Lung (tissue), 12 donors: ENCODE data around the gene HTRA1. TPM values are rescaled to one million over a fixed set of nuclear protein-coding genes. Genes with fewer than 3 reads are reported as not detected.

Experiments
- ATAC-seq: fragments of 200-7000 bp; cut with Tn5 transposase; one replicate; pipeline ENCODE4 v1.9.1; 2020; ENCODE audit warnings: moderate number of reproducible peaks; ENCODE audit not compliant: insufficient read depth, low FRiP score
- DNase-seq, 3 donors: peaks; one replicate each; pipeline ENCODE4 v3.0.0-alpha.2; 2013 to 2017
- H3K27ac ChIP-seq, 2 donors: one replicate each; pipeline ENCODE4 v1.5.1; 2013; ENCODE audit warnings: mild to moderate bottlenecking in 2 of 2, moderate library complexity in 2 of 2, control low read depth in 1 of 2, inconsistent platforms in 1 of 2, low read depth in 1 of 2, low read length in 1 of 2
- H3K27me3 ChIP-seq, 3 donors: one replicate each; pipeline ENCODE4 v1.5.1; 2013; ENCODE audit warnings: low read length in 2 of 3; ENCODE audit not compliant: control insufficient read depth in 3 of 3, insufficient read depth in 3 of 3
- H3K36me3 ChIP-seq, 4 donors: one replicate each; pipeline ENCODE4 v1.5.1; 2013; ENCODE audit warnings: low read length in 4 of 4, mild to moderate bottlenecking in 1 of 4, moderate library complexity in 1 of 4; ENCODE audit not compliant: control insufficient read depth in 4 of 4, insufficient read depth in 4 of 4
- H3K4me1 ChIP-seq, 5 donors: one replicate each; pipeline ENCODE4 v1.5.1; 2013; ENCODE audit warnings: low read length in 5 of 5, mild to moderate bottlenecking in 2 of 5, moderate library complexity in 1 of 5; ENCODE audit not compliant: control insufficient read depth in 5 of 5, insufficient read depth in 5 of 5
- H3K4me3 ChIP-seq: one replicate; pipeline ENCODE4 v1.5.1; 2013; ENCODE audit warnings: mild to moderate bottlenecking, control low read depth, moderate library complexity
- H3K9ac ChIP-seq, 2 donors: one replicate each; pipeline ENCODE4 v1.5.1; 2013; ENCODE audit warnings: low read length in 2 of 2, control low read depth in 1 of 2; ENCODE audit not compliant: insufficient read depth in 1 of 2
- H3K9me3 ChIP-seq, 4 donors: one replicate each; pipeline ENCODE4 v1.5.1; 2013; ENCODE audit warnings: low read length in 3 of 4, mild to moderate bottlenecking in 1 of 4, moderate library complexity in 1 of 4; ENCODE audit not compliant: control insufficient read depth in 4 of 4, insufficient read depth in 3 of 4
- CTCF ChIP-seq: IDR thresholded peaks from 2 replicates; pipeline ENCODE4 v1.5.1; 2012; ENCODE audit warnings: mild to moderate bottlenecking; ENCODE audit errors: control extremely low read depth, extremely low read depth
- WGBS, 2 donors: extraction: QIAGEN DNeasy Blood & Tissue Kit; methylation state at CpG; one replicate each; pipeline ENCODE4 v1.1.7; 2013; 5-methylcytosine and 5-hydroxymethylcytosine counted together
- polyA plus RNA-seq, 2 donors: library from polyadenylated mRNA; stranded (reverse); fragments of 200-250 nt; gene quantifications; one replicate each; pipeline ENCODE4 v1.2.1, GENCODE V29; 2013
- total RNA-seq, 2 donors: library from RNA; depleted of rRNA in 1 of 2; stranded (reverse); fragments of >200 nt in 1 of 2; gene quantifications; one replicate each; pipeline ENCODE4 v1.2.1, GENCODE V29; 2014 to 2021
- donor health status: control.
- donor health status: control.
- donor health status: Bipolar disorder and iron deficiency.
- donor health status: healthy.
- donor health status: DM: yes; HTN: yes; CAD: no.

Gene HTRA1
- total and polyA plus RNA-seq, 4 donors: 30.4 to 59.8 (median 46.1) TPM

DNA sequence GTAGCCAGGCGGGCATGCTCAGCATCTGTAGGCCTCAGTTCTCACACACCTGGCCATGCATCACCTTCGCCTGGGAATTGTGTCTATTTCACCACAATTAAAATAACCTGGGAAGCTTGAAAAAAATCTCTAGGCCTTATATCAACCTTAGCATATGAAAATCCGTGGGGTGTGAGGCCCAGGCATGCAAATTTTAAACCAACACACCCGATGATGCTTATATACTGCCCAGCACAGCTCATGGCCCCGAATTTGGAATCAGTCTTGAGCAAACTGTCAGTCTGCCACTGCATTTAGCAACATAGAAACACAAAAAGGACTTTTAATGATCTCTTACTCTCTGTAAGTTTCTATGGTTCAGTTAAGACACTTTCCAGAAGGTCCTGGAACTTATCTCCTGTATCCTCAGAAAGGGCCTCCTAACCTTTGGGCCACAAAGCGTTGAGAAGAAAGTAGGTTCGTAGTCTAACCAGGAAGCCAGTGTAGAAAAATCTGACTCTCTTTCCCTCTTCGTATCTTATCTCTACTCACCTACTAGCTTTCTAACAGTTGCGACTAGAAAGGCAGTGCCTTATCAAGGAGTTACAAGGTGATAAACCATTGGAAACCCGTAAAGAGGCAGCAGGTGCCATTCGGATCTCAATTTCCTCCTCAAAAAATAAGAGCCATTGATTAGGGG, 87.2 kb downstream of the HTRA1 start:
- DNase-seq: no peak
- 89 to 90% methylated on average over 11 of the region's 11 CpGs for WGBS, 2 donors
- H3K9me3 ChIP-seq: no peaks in the 10 kb centered on the region
- peaks cover 0 to under 1% (median 0%) of the 10 kb centered on the region in 3 donors for H3K27me3 ChIP-seq
- TF ChIP-seq CTCF: no peak
- H3K4me3 ChIP-seq: no peak overlapping the region
- H3K27ac ChIP-seq: no peak overlapping the region
- H3K36me3 ChIP-seq: no peaks in the 10 kb centered on the region
- ATAC-seq: no peak
- H3K9ac ChIP-seq: no peak overlapping the region
- H3K4me1 ChIP-seq: peaks cover 0 to 7% (median 0%) of the 10 kb centered on the region in 5 donors

DNA sequence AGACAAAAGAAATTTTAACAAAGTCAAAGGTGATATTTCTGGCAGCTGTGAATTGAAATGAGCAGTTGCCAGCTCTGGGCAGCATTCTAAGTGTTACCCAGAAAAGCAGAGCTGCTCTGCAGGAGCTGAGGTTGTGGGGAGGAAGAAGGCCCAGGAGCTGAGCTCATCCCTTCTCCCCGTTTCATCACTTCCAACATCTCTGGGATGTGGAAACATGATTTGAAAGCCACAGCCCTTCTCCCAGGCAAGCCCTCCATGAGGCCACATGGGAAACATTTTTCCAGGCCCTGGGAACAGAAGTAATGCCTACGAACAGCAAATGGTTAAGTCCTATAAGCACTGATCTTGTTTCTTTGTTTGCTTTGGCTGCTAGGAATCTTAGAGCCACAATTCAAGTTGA, 88.3 kb downstream of the HTRA1 start:
- ATAC-seq: no peak
- H3K27me3 ChIP-seq: no peaks in the 10 kb centered on the region
- no peak overlapping the region for H3K9ac ChIP-seq
- peaks cover 0 to 5% (median 0%) of the 10 kb centered on the region in 5 donors for H3K4me1 ChIP-seq
- no peaks in the 10 kb centered on the region for H3K9me3 ChIP-seq
- no peaks in the 10 kb centered on the region for H3K36me3 ChIP-seq
- no peak overlapping the region for H3K27ac ChIP-seq
- TF ChIP-seq CTCF: no peak
- no peak overlapping the region for H3K4me3 ChIP-seq
- DNase-seq: no peak
- 84 to 86% methylated on average over 2 of the region's 2 CpGs for WGBS, 2 donors

DNA sequence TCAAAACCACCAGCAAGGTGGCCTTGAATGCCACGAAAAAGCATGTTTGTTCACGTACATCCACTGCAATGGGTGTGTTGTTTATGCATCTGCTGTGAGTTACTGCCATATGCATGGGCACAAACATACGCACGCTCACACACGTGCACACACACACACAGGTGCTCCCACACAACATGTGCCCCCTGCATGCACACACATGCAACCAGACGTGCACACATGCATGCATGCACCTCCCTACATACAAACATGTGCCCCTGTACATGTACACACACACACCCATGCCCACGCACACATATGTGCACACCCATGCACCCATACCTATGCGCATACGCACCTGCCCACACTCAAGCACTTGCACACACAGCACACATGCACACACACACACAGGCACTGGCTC, 89.1 kb downstream of the HTRA1 start:
- ATAC-seq: no peak
- H3K4me3 ChIP-seq: no peak overlapping the region
- H3K36me3 ChIP-seq: no peaks in the 10 kb centered on the region
- no peaks in the 10 kb centered on the region for H3K27me3 ChIP-seq
- H3K9ac ChIP-seq: no peak overlapping the region
- no peak overlapping the region for H3K27ac ChIP-seq
- WGBS, 2 donors: 94 to 97% methylated on average over 9 of the region's 9 CpGs
- H3K4me1 ChIP-seq: peaks cover 0 to 4% (median 0%) of the 10 kb centered on the region in 5 donors
- H3K9me3 ChIP-seq: no peaks in the 10 kb centered on the region
- no peak for TF ChIP-seq CTCF
- DNase-seq: no peak

GRCh38 chr10:122550983-122551382, 89.6 kb downstream of the HTRA1 start:
- Histone ChIP-seq H3K4me3 (no peak overlapping the region), H3K9ac (no peak overlapping the region), H3K4me1 (peaks cover 0 to 4% (median 0%) of the 10 kb centered on the region in 5 donors), H3K27me3 (no peaks in the 10 kb centered on the region), H3K9me3 (no peaks in the 10 kb centered on the region), H3K36me3 (no peaks in the 10 kb centered on the region), H3K27ac (no peak overlapping the region)
- WGBS, 2 donors: 39 to 46% methylated on average over 3 of the region's 3 CpGs
- no peak for TF ChIP-seq CTCF
- ATAC-seq (no peak), DNase-seq (no peak)
